ENCODE data around the gene EFHC1. TPM values are rescaled to one million over a fixed set of nuclear protein-coding genes. Genes with fewer than 3 reads are reported as not detected.

Gene EFHC1
- total RNA-seq, 1 experiment from 2014 or later, result 18.1 TPM

DNA sequence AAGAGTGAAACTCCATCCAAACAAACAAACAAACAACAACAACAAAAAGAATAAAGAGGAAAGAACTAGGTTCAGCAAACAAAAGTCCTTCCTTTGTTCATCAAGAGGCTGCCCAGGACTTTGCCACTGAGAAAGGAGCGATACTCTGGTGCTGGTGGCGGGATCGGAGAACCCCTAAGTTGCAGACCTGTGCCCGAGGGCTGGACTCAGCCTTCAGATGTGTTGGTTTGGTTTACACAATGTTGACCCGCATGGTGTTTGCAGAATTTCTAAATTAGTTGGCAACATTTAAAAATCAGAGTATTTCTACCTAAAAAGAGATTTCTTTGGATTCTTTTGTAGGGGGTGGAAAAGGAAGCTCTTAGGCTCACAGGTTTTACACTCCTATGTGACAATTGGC, 114.2 kb downstream of the EFHC1 start:
- Mint-ChIP-seq H3K27ac (ENCODE audit: unreplicated experiment) (no peak overlapping the region), H3K4me1 (ENCODE audit: low read depth, unreplicated experiment) (no peaks in the 10 kb centered on the region), H3K36me3 (ENCODE audit: insufficient read depth, unreplicated experiment) (no peaks in the 10 kb centered on the region), H3K9me3 (ENCODE audit: low read depth, unreplicated experiment) (no peaks in the 10 kb centered on the region), H3K27me3 (ENCODE audit: unreplicated experiment) (no peaks in the 10 kb centered on the region), H3K4me3 (ENCODE audit: low read depth, unreplicated experiment) (no peak overlapping the region)
- intact Hi-C loops (cut with micrococcal nuclease; ENCODE audit: unreplicated experiment), result no loop called here
- TF ChIP-seq, protein P1, sequence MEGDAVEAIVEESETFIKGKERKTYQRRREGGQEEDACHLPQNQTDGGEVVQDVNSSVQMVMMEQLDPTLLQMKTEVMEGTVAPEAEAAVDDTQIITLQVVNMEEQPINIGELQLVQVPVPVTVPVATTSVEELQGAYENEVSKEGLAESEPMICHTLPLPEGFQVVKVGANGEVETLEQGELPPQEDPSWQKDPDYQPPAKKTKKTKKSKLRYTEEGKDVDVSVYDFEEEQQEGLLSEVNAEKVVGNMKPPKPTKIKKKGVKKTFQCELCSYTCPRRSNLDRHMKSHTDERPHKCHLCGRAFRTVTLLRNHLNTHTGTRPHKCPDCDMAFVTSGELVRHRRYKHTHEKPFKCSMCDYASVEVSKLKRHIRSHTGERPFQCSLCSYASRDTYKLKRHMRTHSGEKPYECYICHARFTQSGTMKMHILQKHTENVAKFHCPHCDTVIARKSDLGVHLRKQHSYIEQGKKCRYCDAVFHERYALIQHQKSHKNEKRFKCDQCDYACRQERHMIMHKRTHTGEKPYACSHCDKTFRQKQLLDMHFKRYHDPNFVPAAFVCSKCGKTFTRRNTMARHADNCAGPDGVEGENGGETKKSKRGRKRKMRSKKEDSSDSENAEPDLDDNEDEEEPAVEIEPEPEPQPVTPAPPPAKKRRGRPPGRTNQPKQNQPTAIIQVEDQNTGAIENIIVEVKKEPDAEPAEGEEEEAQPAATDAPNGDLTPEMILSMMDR (IDR thresholded peaks at IDR 0.05; ENCODE audit: unreplicated experiment), result no peak
- CTCF ChIA-PET, result no interaction called here
- no TSS peak for BruUV-seq (replicated peaks)
- DNase-seq, result no peak

DNA sequence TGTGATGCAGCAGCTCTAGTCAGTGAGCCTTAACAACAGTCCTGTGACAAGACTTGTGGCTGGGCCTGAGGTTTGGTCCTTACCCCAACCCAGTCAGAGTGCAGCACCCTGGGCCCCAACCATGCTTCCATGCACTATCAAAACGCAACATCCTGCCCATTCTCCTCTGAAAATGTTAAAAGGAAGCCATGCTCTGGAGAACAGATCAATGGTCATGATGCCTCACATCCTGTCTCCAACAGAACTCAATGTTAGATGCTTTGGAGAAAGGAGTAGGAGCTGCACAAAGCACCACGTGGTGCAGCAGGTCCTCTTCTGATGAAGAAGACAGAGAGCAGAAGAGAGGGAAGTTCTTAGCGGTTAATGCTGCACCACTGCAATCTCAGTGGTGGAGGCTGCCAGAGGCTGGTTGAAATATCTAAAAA, 114.8 kb downstream of the EFHC1 start:
- BruUV-seq (replicated peaks), result no TSS peak
- no peak for DNase-seq
- Mint-ChIP-seq H3K36me3 (ENCODE audit: insufficient read depth, unreplicated experiment) (no peaks in the 10 kb centered on the region), H3K4me1 (ENCODE audit: low read depth, unreplicated experiment) (no peaks in the 10 kb centered on the region), H3K27me3 (ENCODE audit: unreplicated experiment) (no peaks in the 10 kb centered on the region), H3K27ac (ENCODE audit: unreplicated experiment) (no peak overlapping the region), H3K4me3 (ENCODE audit: low read depth, unreplicated experiment) (no peak overlapping the region), H3K9me3 (ENCODE audit: low read depth, unreplicated experiment) (no peaks in the 10 kb centered on the region)
- CTCF ChIA-PET, result no interaction called here
- TF ChIP-seq, protein P1 (IDR thresholded peaks at IDR 0.05; ENCODE audit: unreplicated experiment), result no peak
- intact Hi-C loops (cut with micrococcal nuclease; ENCODE audit: unreplicated experiment), result no loop called here

DNA sequence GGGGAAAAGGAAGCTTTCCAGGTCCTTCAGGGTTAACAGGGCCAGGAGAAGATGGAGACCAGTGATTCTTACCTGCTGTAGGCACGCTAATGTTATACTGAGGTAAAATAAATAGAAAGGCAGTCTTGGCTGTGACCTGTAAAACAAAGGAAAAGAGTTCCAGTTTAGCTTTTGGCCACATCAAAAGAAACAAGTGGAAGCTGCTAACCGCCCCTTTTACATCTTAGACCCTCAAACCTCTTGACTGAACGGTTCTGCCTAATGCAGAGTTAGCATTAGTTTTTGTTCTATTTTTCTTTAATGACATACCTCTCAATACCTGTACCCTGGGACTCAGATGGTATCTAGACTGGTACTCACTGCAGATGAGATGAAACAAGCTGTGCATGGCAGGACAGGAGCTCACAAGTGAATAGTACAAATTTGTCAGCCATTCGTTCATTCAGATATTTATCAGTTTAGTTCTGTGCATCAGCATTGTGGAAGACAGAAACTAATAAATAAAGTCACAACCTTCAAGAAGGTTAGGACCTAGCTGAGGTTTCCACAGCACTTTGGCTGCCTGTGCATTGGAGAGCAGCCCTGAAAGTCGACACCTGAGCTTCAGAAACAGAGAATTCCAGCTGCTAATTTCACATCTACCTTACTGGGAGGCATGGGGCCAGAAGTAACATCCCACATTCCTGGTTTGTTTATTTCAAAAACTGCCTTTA, 115.7 kb downstream of the EFHC1 start:
- intact Hi-C loops (cut with micrococcal nuclease; ENCODE audit: unreplicated experiment), result no loop called here
- H3K36me3 Mint-ChIP-seq (ENCODE audit: insufficient read depth, unreplicated experiment), result no peaks in the 10 kb centered on the region
- DNase-seq, result no peak
- no peaks in the 10 kb centered on the region for H3K9me3 Mint-ChIP-seq (ENCODE audit: low read depth, unreplicated experiment)
- no peak overlapping the region for H3K27ac Mint-ChIP-seq (ENCODE audit: unreplicated experiment)
- H3K27me3 Mint-ChIP-seq (ENCODE audit: unreplicated experiment), result no peaks in the 10 kb centered on the region
- CTCF ChIA-PET, result no interaction called here
- no TSS peak for BruUV-seq (replicated peaks)
- TF ChIP-seq, protein P1 (IDR thresholded peaks at IDR 0.05; ENCODE audit: unreplicated experiment), result no peak
- H3K4me3 Mint-ChIP-seq (ENCODE audit: low read depth, unreplicated experiment), result no peak overlapping the region
- H3K4me1 Mint-ChIP-seq (ENCODE audit: low read depth, unreplicated experiment), result peaks cover 9% of the 10 kb centered on the region

DNA sequence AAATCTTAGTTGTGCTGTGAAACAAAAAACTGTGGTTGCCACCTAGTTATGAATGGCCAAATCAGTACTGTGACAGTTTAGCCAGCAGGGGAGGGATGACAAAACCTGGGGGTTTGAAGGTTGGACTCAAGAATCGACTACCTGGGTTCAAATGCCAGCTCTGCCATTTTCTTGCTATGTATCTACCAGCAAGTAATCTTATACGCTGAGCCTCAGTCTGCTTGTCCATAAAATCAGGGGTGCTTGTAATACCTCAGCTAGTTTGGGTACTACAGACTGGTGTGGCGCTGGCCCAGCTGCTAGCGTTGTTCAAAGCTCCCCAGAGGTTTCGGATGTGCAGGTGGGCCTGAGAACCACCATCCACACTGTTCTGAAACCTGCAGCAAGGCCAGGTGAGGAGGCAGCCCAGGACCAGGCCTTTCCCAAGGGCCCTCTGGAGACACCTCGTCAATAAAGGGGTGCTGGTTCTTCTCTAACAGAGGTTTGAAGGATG, 116.3 kb downstream of the EFHC1 start:
- no TSS peak for BruUV-seq (replicated peaks)
- Mint-ChIP-seq H3K27ac (ENCODE audit: unreplicated experiment) (no peak overlapping the region), H3K27me3 (ENCODE audit: unreplicated experiment) (no peaks in the 10 kb centered on the region), H3K4me1 (ENCODE audit: low read depth, unreplicated experiment) (peaks cover 10% of the 10 kb centered on the region), H3K9me3 (ENCODE audit: low read depth, unreplicated experiment) (no peaks in the 10 kb centered on the region), H3K4me3 (ENCODE audit: low read depth, unreplicated experiment) (no peak overlapping the region), H3K36me3 (ENCODE audit: insufficient read depth, unreplicated experiment) (no peaks in the 10 kb centered on the region)
- CTCF ChIA-PET, result no interaction called here
- TF ChIP-seq, protein P1 (IDR thresholded peaks at IDR 0.05; ENCODE audit: unreplicated experiment), result no peak
- DNase-seq, result no peak
- intact Hi-C loops (cut with micrococcal nuclease; ENCODE audit: unreplicated experiment), result no loop called here
